ENCODE measurements around the gene TESK2. TPM values are rescaled to one million over a fixed set of nuclear protein-coding genes. Genes with fewer than 3 reads are reported as not detected.

Gene TESK2
- total RNA-seq, 1 donor from 2014 or later: 1.9 TPM

GRCh38 chr1:45452503-45452902 is 38.5 kb downstream of the TESK2 start:
- DNase-seq (ENCODE audit: low read depth, low spot score): no peak
- no peak for TF ChIP-seq CTCF (conservative IDR thresholded peaks at IDR 0.05)
- Mint-ChIP-seq H3K4me3 (no peak overlapping the region), H3K36me3 (ENCODE audit: low read depth) (no peaks in the 10 kb centered on the region), H3K4me1 (no peaks in the 10 kb centered on the region), H3K27me3 (ENCODE audit: low read depth) (no peaks in the 10 kb centered on the region), H3K9me3 (no peaks in the 10 kb centered on the region), H3K27ac (ENCODE audit: unreplicated experiment) (no peak overlapping the region)

GRCh38 chr1:45448357-45448756 is 42.6 kb downstream of the TESK2 start:
- H3K27ac Mint-ChIP-seq (ENCODE audit: unreplicated experiment): no peak overlapping the region
- no peaks in the 10 kb centered on the region for H3K9me3 Mint-ChIP-seq
- TF ChIP-seq CTCF (conservative IDR thresholded peaks at IDR 0.05): no peak
- no peaks in the 10 kb centered on the region for H3K36me3 Mint-ChIP-seq (ENCODE audit: low read depth)
- no peak overlapping the region for H3K4me3 Mint-ChIP-seq
- H3K4me1 Mint-ChIP-seq: no peaks in the 10 kb centered on the region
- DNase-seq (ENCODE audit: low read depth, low spot score): no peak
- H3K27me3 Mint-ChIP-seq (ENCODE audit: low read depth): no peaks in the 10 kb centered on the region

- no peak for DNase-seq (ENCODE audit: low read depth, low spot score)
- Mint-ChIP-seq H3K9me3 (no peaks in the 10 kb centered on the region), H3K27ac (ENCODE audit: unreplicated experiment) (no peak overlapping the region), H3K4me1 (no peaks in the 10 kb centered on the region), H3K4me3 (no peak overlapping the region), H3K27me3 (ENCODE audit: low read depth) (no peaks in the 10 kb centered on the region), H3K36me3 (ENCODE audit: low read depth) (no peaks in the 10 kb centered on the region)
- no peak for TF ChIP-seq CTCF (conservative IDR thresholded peaks at IDR 0.05)
Observed at GRCh38 chr1:45446950-45447672, 43.9 kb downstream of the TESK2 start.

- no peak for TF ChIP-seq CTCF (conservative IDR thresholded peaks at IDR 0.05)
- Mint-ChIP-seq H3K36me3 (ENCODE audit: low read depth) (no peaks in the 10 kb centered on the region), H3K9me3 (no peaks in the 10 kb centered on the region), H3K4me3 (no peak overlapping the region), H3K27me3 (ENCODE audit: low read depth) (no peaks in the 10 kb centered on the region), H3K27ac (ENCODE audit: unreplicated experiment) (no peak overlapping the region), H3K4me1 (no peaks in the 10 kb centered on the region)
- DNase-seq (ENCODE audit: low read depth, low spot score): no peak
Observed at GRCh38 chr1:45446530-45446929, 44.4 kb downstream of the TESK2 start.

- H3K4me1 Mint-ChIP-seq: no peaks in the 10 kb centered on the region
- H3K4me3 Mint-ChIP-seq: no peak overlapping the region
- no peak for TF ChIP-seq CTCF (conservative IDR thresholded peaks at IDR 0.05)
Observed at GRCh38 chr1:45444609-45445131, 46.3 kb downstream of the TESK2 start.

More at GRCh38 chr1:45444609-45445131, 46.3 kb downstream of the TESK2 start:
- no peak for DNase-seq (ENCODE audit: low read depth, low spot score)
- no peaks in the 10 kb centered on the region for H3K36me3 Mint-ChIP-seq (ENCODE audit: low read depth)
- H3K27me3 Mint-ChIP-seq (ENCODE audit: low read depth): no peaks in the 10 kb centered on the region
- H3K9me3 Mint-ChIP-seq: no peaks in the 10 kb centered on the region
- no peak overlapping the region for H3K27ac Mint-ChIP-seq (ENCODE audit: unreplicated experiment)
